HG02759 (cell line): ENCODE results near the gene ADSL.

Source experiments
- ATAC-seq: cut with Tn5 transposase; IDR thresholded peaks from one replicate; pipeline ENCODE4 v1.9.1; 2021; ENCODE audit warnings: mild to moderate bottlenecking, moderate library complexity; ENCODE audit not compliant: unreplicated experiment

The ADSL gene

GRCh38 chr22:40326905-40327735 lies 19.2 kb upstream of the ADSL start:
- ATAC-seq = no peak

- ATAC-seq = no peak
Measured at GRCh38 chr22:40328546-40329456, 17.5 kb upstream of the ADSL start.

GRCh38 chr22:40329466-40329865 lies 16.8 kb upstream of the ADSL start:
- ATAC-seq = no peak

DNA sequence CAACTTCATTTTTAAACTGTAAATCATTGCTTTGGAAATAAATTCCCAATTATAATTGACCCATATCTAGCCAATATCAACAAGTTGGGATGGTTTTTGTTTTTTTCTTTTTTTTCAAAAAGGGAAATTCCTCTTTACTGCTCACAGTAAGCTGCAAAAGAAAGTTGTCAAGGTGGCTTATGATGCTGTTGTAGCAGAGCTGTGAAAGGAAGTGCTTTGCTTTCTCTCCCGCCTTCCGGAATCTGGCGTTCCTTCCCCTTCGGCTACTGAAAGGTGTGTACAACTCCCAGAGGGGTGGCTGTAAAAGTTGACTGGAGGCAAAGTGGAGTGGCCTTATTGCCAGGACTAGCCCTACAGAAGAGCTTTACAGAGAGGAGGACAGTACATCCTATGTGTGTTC lies 16.2 kb upstream of the ADSL start:
- no peak for ATAC-seq

DNA sequence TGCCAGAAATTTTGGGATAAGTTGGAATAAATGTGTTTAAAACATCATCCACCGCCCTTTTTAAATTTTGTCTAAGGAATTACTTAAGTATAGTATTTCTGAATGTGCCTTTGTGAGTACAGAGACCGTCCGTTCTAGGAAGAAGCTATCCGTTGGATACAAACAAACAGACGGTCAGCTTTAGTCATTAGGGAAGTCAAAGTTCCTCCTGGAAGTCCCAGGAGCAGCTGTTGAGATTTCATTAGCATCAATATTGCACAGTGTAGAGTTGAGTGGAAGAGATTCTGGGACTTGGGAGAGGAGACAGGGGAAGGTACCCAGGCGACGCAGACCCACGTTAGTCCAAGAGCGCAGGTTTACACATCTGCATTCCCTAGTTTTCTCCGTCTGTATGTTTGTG lies 15.7 kb upstream of the ADSL start:
- no peak for ATAC-seq

DNA sequence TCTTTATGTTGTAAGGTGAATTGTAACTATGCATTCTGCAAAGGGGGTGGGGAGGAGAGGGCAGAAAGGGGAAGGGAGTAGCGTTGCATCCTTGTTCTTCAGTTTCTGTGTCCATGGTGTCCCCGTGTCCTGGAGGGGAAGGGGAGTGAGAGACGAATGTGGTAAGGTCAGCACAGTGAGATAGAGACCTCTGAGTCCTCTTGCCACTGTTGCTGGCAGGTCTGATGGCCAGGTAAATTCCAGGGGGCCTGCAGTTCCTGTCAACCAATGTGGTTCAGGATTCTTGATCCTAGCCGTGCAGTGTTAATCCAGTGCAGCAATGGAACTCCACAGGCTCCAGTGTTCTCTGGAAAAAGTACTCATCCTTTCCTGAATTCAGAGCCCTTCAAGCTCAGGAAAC lies 14.6 kb upstream of the ADSL start:
- no peak for ATAC-seq

DNA sequence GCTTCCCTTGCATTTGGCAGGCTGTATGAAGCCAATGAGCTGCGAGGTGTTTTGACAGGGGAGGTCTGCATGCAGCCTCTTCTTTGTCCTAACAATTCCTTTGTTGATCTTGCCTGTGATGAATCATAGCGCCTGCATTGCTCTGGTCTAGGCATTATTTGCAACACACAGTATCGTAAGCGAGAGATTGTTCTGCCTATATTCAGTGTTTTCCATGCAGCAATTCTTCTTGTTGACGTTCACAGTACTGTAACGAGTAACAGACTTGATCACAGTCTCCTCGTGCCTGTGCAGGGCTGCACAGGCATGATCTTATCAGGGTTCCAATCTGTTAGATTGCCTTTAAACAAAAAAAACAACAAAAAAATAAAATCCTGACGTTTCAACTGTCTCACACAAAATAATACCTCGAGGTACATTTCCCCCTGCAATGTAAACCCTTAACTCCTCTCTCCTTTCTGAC lies 13.9 kb upstream of the ADSL start:
- no peak for ATAC-seq

DNA sequence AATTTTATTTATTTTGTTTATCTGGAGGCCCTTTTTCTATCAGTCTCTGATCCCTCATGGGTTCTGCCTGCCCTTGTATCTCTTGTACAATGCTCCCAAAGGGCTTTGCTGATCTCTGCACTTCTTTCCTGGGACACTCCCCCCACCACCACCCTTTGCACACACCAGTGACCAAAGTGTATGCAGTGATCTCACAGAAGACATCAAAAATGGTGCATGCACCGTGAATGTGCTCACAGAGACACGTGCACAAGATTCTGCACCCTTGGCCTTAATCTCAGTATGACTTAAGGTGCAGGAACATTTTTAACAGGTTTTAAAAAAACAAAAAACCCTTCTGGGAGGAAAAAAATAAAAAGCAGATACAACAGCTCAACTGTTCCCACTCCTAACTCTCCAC lies 12.2 kb upstream of the ADSL start:
- ATAC-seq = no peak

DNA sequence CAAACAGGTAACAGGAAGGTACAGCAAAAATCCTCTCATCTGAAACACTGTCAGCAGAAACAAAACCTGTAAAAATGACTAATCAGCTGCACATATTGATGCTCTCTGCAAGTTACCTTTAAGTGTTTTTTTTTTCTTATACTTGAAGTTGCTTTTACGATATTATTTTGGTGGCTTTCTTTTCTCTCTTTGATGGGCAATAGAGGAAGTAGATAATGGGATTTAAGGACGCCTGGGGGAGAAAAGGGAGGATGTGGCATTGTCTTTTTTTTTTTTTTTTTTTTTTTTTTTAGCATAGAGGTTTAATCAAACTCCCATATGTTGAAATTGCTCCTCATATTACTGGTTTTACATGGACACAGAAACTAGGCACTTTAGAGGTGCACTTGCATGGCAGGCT lies 11.4 kb upstream of the ADSL start:
- ATAC-seq = no peak

GRCh38 chr22:40335358-40335757 lies 10.9 kb upstream of the ADSL start:
- no peak for ATAC-seq

DNA sequence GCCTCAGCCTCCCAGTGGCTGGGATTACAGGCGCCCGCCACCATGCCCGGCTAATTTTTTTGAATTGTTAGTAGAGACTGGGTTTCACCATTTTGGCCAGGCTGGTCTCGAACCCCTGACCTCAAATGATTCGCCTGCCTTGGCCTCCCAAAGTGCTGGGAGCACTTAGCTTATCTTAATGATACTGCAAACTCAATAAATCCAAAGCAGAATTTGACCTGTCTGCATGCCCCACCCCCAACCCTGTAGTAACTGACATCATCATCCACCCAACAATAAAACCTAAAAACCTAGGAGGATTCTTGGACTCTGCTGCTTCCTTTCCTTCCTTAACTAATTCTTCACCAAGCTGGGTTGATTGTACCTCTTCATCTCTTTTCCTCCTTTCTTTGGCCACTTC lies 6.3 kb upstream of the ADSL start:
- ATAC-seq = no peak

GRCh38 chr22:40341604-40342003 lies 4.7 kb upstream of the ADSL start:
- no peak for ATAC-seq

DNA sequence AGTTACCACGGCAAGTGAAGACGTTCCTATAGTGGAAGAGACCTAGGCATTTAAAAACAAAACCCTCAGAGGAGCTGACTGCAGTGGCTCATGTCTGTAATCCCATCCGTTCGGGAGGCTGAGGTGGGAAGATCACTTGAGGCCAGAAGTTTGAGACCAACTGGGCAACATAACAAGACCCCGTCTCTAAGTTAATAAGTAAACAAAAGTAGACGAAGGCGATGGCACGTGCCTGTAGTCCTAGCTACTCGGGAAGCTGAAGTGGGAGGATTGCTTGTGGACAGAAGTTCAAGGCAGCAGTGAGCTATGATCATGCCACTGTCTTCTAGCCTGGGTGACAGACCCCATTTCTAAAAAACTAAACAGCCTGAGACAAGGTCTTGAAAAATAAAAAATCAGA lies 3.8 kb upstream of the ADSL start:
- ATAC-seq = no peak

DNA sequence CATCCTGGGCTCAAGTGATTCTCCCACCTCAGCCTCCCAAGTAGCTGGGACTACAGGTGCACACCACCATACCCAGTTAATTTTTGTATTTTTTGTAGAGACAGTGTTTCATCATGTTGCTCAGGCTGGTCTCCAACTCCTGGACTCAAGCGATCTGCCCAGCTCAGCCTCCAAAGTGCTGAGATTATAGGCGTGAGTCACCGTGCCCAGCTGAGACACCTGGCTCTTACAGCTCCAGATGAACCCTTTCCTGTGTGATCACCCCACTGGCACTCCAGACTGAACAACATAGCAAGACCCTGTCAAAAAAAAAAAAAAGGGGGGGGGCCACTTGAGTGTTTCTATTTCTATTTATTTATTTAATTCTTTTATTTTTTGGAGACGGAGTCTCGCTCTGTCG lies 1.0 kb upstream of the ADSL start:
- no peak for ATAC-seq

DNA sequence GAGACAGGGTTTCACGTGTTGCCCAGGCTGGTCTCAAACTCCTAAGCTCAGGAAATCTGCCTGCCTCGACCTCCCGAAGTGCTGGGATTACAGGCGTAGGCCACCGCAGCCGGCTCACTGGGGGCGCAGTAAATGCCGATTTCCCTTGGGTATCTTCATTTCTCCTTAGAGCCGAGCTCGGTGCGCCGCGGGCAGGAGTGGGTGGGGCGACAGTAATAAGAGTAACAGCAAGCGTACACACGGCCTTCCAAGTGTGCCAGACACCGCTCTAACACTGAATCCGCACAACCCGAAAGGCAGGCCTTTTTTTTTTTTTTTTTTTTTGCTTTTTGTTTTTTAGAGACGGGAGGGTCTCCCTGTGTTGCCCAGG lies 500 bp upstream of the ADSL start:
- peak; percentile 29 for ATAC-seq

DNA sequence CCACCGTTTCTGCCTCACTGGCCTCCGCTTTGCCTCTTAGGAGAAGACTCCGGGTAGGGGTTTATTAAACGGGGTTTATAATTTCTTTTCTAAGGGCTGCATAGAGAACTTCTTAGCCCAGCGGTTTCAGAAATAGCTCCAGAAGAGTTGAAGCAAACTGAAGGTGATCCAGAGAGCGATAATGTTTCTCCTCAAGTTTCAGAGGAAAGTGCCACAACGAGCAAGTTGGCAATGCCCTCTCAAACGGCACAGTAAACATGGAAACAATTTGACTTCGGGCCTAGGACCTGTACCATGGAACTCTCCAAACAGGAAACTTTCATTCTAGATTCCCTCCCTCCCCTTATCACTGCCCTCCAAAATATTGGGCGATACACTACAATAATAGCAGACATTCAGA lies 1.0 kb downstream of the ADSL start:
- ATAC-seq = no peak

- no peak for ATAC-seq
Measured at GRCh38 chr22:40348025-40348658, 1.8 kb downstream of the ADSL start.

- ATAC-seq = no peak
Measured at GRCh38 chr22:40352763-40353162, 6.5 kb downstream of the ADSL start.

- no peak for ATAC-seq
Measured at GRCh38 chr22:40361100-40361499, 14.8 kb downstream of the ADSL start.

DNA sequence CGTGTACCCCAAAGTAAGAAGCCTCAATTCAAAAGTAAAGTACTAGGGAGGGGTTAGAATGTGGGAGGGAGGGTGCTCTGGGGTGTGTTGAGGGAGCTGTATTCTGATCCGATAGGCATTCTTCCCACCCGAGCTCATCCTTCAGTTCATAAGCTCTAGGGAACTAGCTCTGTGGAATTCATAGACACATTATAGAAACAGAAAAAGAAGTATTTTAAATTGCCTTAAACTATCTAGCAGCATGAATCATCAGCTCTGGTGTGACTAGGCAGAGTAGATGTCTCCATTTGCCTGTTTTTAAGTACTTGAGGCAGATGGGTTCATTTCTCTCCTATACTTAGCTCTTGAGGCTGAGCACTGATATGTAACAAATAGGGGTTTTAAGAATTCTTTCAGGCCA lies 16.8 kb downstream of the ADSL start:
- no peak for ATAC-seq

- no peak for ATAC-seq
Measured at GRCh38 chr22:40364431-40364830, 18.1 kb downstream of the ADSL start.

- ATAC-seq = no peak
Measured at GRCh38 chr22:40366068-40366467, 19.8 kb downstream of the ADSL start.
